ENCODE data around the gene ROR1. TPM values are rescaled to one million over a fixed set of nuclear protein-coding genes. Genes with fewer than 3 reads are reported as not detected.

The ROR1 gene
- total RNA-seq, 2 donors from 2014 or later = 12.9 to 40.8 TPM

- DNase-seq (ENCODE audit: low spot score) = no peak
- Histone ChIP-seq H3K27me3 (no peaks in the 10 kb centered on the region), H3K4me1 (peaks cover 0 to 27% of the 10 kb centered on the region in 2 donors), H3K9me3 (no peaks in the 10 kb centered on the region), H3K36me3 (no peaks in the 10 kb centered on the region), H3K27ac (peak overlapping the region in 1 of 2 donors; percentile 3), H3K4me3 (no peak overlapping the region)
- no peak for TF ChIP-seq CTCF (IDR thresholded peaks at IDR 0.05)
Observed at GRCh38 chr1:63883494-63884235, 109.8 kb downstream of the ROR1 start.

- H3K27ac ChIP-seq = no peak overlapping the region
- TF ChIP-seq CTCF (IDR thresholded peaks at IDR 0.05) = no peak
- H3K4me1 ChIP-seq = peaks cover 0 to 25% of the 10 kb centered on the region in 2 donors
Observed at GRCh38 chr1:63884486-63884885, 110.7 kb downstream of the ROR1 start.

GRCh38 chr1:63885899-63886298 is 112.1 kb downstream of the ROR1 start:
- TF ChIP-seq CTCF (IDR thresholded peaks at IDR 0.05) = no peak
- Histone ChIP-seq H3K36me3 (no peaks in the 10 kb centered on the region), H3K4me3 (no peak overlapping the region), H3K4me1 (peaks cover 0 to 19% of the 10 kb centered on the region in 2 donors), H3K9me3 (no peaks in the 10 kb centered on the region), H3K27me3 (no peaks in the 10 kb centered on the region), H3K27ac (no peak overlapping the region)
- DNase-seq (ENCODE audit: low spot score) = no peak

More at GRCh38 chr1:63884486-63884885, 110.7 kb downstream of the ROR1 start:
- H3K9me3 ChIP-seq = no peaks in the 10 kb centered on the region
- H3K27me3 ChIP-seq = no peaks in the 10 kb centered on the region
- H3K36me3 ChIP-seq = no peaks in the 10 kb centered on the region
- no peak for DNase-seq (ENCODE audit: low spot score)
- H3K4me3 ChIP-seq = no peak overlapping the region

GRCh38 chr1:63886340-63886739 is 112.5 kb downstream of the ROR1 start:
- no peaks in the 10 kb centered on the region for H3K9me3 ChIP-seq
- H3K36me3 ChIP-seq = no peaks in the 10 kb centered on the region
- H3K27me3 ChIP-seq = no peaks in the 10 kb centered on the region
- peaks cover 0 to 15% of the 10 kb centered on the region in 2 donors for H3K4me1 ChIP-seq
- no peak overlapping the region for H3K27ac ChIP-seq
- no peak overlapping the region for H3K4me3 ChIP-seq
- DNase-seq (ENCODE audit: low spot score) = no peak
- TF ChIP-seq CTCF (IDR thresholded peaks at IDR 0.05) = no peak

GRCh38 chr1:63887809-63888208 is 114.0 kb downstream of the ROR1 start:
- TF ChIP-seq CTCF (IDR thresholded peaks at IDR 0.05) = no peak
- Histone ChIP-seq H3K36me3 (no peaks in the 10 kb centered on the region), H3K27ac (no peak overlapping the region), H3K4me1 (peaks cover 0 to 8% of the 10 kb centered on the region in 2 donors), H3K4me3 (no peak overlapping the region), H3K9me3 (no peaks in the 10 kb centered on the region), H3K27me3 (no peaks in the 10 kb centered on the region)
- DNase-seq (ENCODE audit: low spot score) = no peak

- no peak for DNase-seq (ENCODE audit: low spot score)
- H3K27ac ChIP-seq = no peak overlapping the region
- H3K27me3 ChIP-seq = no peaks in the 10 kb centered on the region
- no peaks in the 10 kb centered on the region for H3K36me3 ChIP-seq
- no peak overlapping the region for H3K4me3 ChIP-seq
- H3K9me3 ChIP-seq = no peaks in the 10 kb centered on the region
- peaks cover 0 to 11% of the 10 kb centered on the region in 2 donors for H3K4me1 ChIP-seq
- no peak for TF ChIP-seq CTCF (IDR thresholded peaks at IDR 0.05)
Observed at GRCh38 chr1:63888984-63889383, 115.2 kb downstream of the ROR1 start.

All from right atrium auricular region (tissue), 2 donors.